CD4-positive, alpha-beta memory T cell (primary cell): ENCODE data around the gene COA5. TPM values are rescaled to one million over a fixed set of nuclear protein-coding genes. Genes with fewer than 3 reads are reported as not detected.

ENCODE experiments used
- CTCF ChIA-PET: fragments of 350-600 bp; sonication (Branson Sonifier 250); formaldehyde crosslinking; loops from one replicate; lab custom pipeline; 2021; ENCODE audit warnings: inconsistent platforms; ENCODE audit not compliant: partially characterized antibody; lab: Charles Lee
- POLR2A ChIA-PET: fragments of 350-600 bp; sonication (Branson Sonifier 250); formaldehyde crosslinking; loops from one replicate; lab custom pipeline; 2021; ENCODE audit not compliant: partially characterized antibody; lab: Charles Lee
- DNase-seq, 5 donors: peaks; one replicate each; pipeline versions ENCODE4 v3.0.0 to v3.0.0-alpha.2; 2020 to 2022; ENCODE audit warnings: mixed read lengths in 1 of 5
- H3K27ac ChIP-seq: one replicate; pipeline ENCODE4 v1.7.0; 2013; ENCODE audit warnings: low read depth, low read length
- H3K27me3 ChIP-seq: 2 replicates; pipeline ENCODE4 v1.7.0; 2013; ENCODE audit warnings: mild to moderate bottlenecking, low read length, moderate library complexity; ENCODE audit not compliant: insufficient read depth
- H3K36me3 ChIP-seq: 2 replicates; pipeline ENCODE4 v1.7.0; 2013; ENCODE audit warnings: mild to moderate bottlenecking, low read length, moderate library complexity; ENCODE audit not compliant: insufficient read depth
- H3K4me1 ChIP-seq: 2 replicates; pipeline ENCODE4 v1.7.0; 2013; ENCODE audit warnings: mild to moderate bottlenecking, low read length, moderate library complexity; ENCODE audit not compliant: insufficient read depth
- H3K4me3 ChIP-seq, 2 donors: one replicate each; pipeline ENCODE4 v1.7.0; 2013; ENCODE audit warnings: low read length in 2 of 2, mild to moderate bottlenecking in 1 of 2
- H3K9me3 ChIP-seq, 2 donors: one replicate each; pipeline ENCODE4 v1.7.0; 2013; ENCODE audit warnings: low read length in 2 of 2, control low read depth in 1 of 2; ENCODE audit not compliant: control insufficient read depth in 1 of 2
- H3K27ac Mint-ChIP-seq, 7 donors: one replicate each; pipeline ENCODE4 v1.8.0; 2020 to 2021; ENCODE audit warnings: mixed read lengths in 7 of 7, mild to moderate bottlenecking in 6 of 7, inconsistent platforms in 3 of 7, moderate library complexity in 3 of 7
- H3K27me3 Mint-ChIP-seq, 2 donors: one replicate each; pipeline ENCODE4 v1.8.0; 2020 to 2021; ENCODE audit warnings: mixed read lengths in 2 of 2
- H3K36me3 Mint-ChIP-seq, 2 donors: one replicate each; pipeline ENCODE4 v1.8.0; 2020 to 2021; ENCODE audit warnings: mixed read lengths in 2 of 2, inconsistent platforms in 1 of 2, mild to moderate bottlenecking in 1 of 2
- H3K4me1 Mint-ChIP-seq, 4 donors: one replicate each; pipeline ENCODE4 v1.8.0; 2020 to 2021; ENCODE audit warnings: mixed read lengths in 4 of 4, mild to moderate bottlenecking in 1 of 4
- H3K4me3 Mint-ChIP-seq, 8 donors: one replicate each; pipeline ENCODE4 v1.8.0; 2020 to 2021; ENCODE audit warnings: mixed read lengths in 8 of 8, mild to moderate bottlenecking in 7 of 8, moderate library complexity in 6 of 8, inconsistent platforms in 3 of 8
- H3K9me3 Mint-ChIP-seq, 8 donors: one replicate each; pipeline ENCODE4 v1.8.0; 2020 to 2021; ENCODE audit warnings: mixed read lengths in 8 of 8, mild to moderate bottlenecking in 5 of 8, inconsistent platforms in 3 of 8, moderate library complexity in 1 of 8
- intact Hi-C: fragments of 100-400 bp; cut with micrococcal nuclease; formaldehyde crosslinking; loops from one replicate; pipeline ENCODE4 v1.15.1; 2023
- polyA plus RNA-seq, 2 donors: library from polyadenylated mRNA; unstranded; fragments of 300-500 nt; fragmentation: Illumina TruSeq; gene quantifications; one replicate each; pipeline ENCODE4 v1.2.3, GENCODE V29; 2021
- total RNA-seq, 2 experiments: library from RNA; stranded (reverse); gene quantifications; one replicate each; pipeline ENCODE4 v1.2.3, GENCODE V29; 2021

COA5 gene
- total and polyA plus RNA-seq, 4 experiments from 2014 or later = 32.4 to 52.4 (median 46.1) TPM

- Mint-ChIP-seq H3K27ac (peak overlapping the region in 4 of 7 donors; percentile 24 to 81 (median 66)), H3K27me3 (no peaks in the 10 kb centered on the region), H3K9me3 (no peaks in the 10 kb centered on the region), H3K4me3 (no peak overlapping the region), H3K36me3 (peaks cover 51 to 81% of the 10 kb centered on the region in 2 donors), H3K4me1 (peaks cover 21 to 38% (median 29%) of the 10 kb centered on the region in 4 donors)
- no peaks in the 10 kb centered on the region for H3K9me3 ChIP-seq
- H3K27me3 ChIP-seq = no peaks in the 10 kb centered on the region
- no peak for DNase-seq
- ChIA-PET CTCF (no interaction called here), POLR2A (no interaction called here)
- no peak overlapping the region for H3K4me3 ChIP-seq
- intact Hi-C loops = no loop called here
- no peak overlapping the region for H3K27ac ChIP-seq
- peaks cover 32% of the 10 kb centered on the region for H3K4me1 ChIP-seq
- peaks cover 64% of the 10 kb centered on the region for H3K36me3 ChIP-seq
Measured at GRCh38 chr2:98552499-98553179, 55.7 kb downstream of the COA5 start.

GRCh38 chr2:98551316-98551715 lies 57.0 kb downstream of the COA5 start:
- ChIA-PET POLR2A (no interaction called here), CTCF (interaction anchor here (1.3 kb wide), 1 partner anchor 18 kb away, joined by 4 read pairs; no protein-coding TSS in a partner anchor)
- Mint-ChIP-seq H3K27ac (peak overlapping the region; percentile 58 to 92 (median 76)), H3K9me3 (no peaks in the 10 kb centered on the region), H3K4me3 (peak overlapping the region in 3 of 8 donors; percentile 1 to 41 (median 30)), H3K4me1 (peaks cover 28 to 51% (median 38%) of the 10 kb centered on the region in 4 donors), H3K27me3 (no peaks in the 10 kb centered on the region), H3K36me3 (peaks cover 60 to 84% of the 10 kb centered on the region in 2 donors)
- Histone ChIP-seq H3K4me1 (peaks cover 41% of the 10 kb centered on the region), H3K27me3 (no peaks in the 10 kb centered on the region), H3K36me3 (peaks cover 64% of the 10 kb centered on the region), H3K27ac (peak overlapping the region; percentile 7), H3K4me3 (no peak overlapping the region), H3K9me3 (no peaks in the 10 kb centered on the region)
- intact Hi-C loops = no loop called here
- peak; percentile 15 to 56 (median 37) for DNase-seq

- H3K36me3 Mint-ChIP-seq = peaks cover 60 to 85% of the 10 kb centered on the region in 2 donors
- peak overlapping the region in 1 of 8 donors; percentile 44 for H3K4me3 Mint-ChIP-seq
- no peak for DNase-seq
- H3K4me1 ChIP-seq = peaks cover 41% of the 10 kb centered on the region
- POLR2A ChIA-PET = no interaction called here
- H3K27me3 ChIP-seq = no peaks in the 10 kb centered on the region
- no peaks in the 10 kb centered on the region for H3K9me3 Mint-ChIP-seq
- no peaks in the 10 kb centered on the region for H3K9me3 ChIP-seq
- intact Hi-C loops = no loop called here
- no peaks in the 10 kb centered on the region for H3K27me3 Mint-ChIP-seq
- CTCF ChIA-PET = no interaction called here
- H3K4me3 ChIP-seq = no peak overlapping the region
- no peak overlapping the region for H3K27ac ChIP-seq
- peaks cover 26 to 63% (median 37%) of the 10 kb centered on the region in 4 donors for H3K4me1 Mint-ChIP-seq
- H3K36me3 ChIP-seq = peaks cover 65% of the 10 kb centered on the region
- peak overlapping the region in 6 of 7 donors; percentile 31 to 90 (median 69) for H3K27ac Mint-ChIP-seq
Measured at GRCh38 chr2:98550165-98550564, 58.1 kb downstream of the COA5 start.

Other genes starting within 250 kb of the COA5 start
- 100 to 1,000 TPM; 133 TPM for gene INPP4A, start 163.7 kb downstream of the COA5 start, total RNA-seq
- 10 to 100 TPM; 30.5 to 50.7 TPM for gene INPP4A, start 163.7 kb downstream of the COA5 start, polyA plus RNA-seq
- gene UNC50, start 77 bp upstream of the COA5 start, total RNA-seq = 10 to 100 TPM; 43.5 to 47.2 TPM
- gene UNC50, start 77 bp upstream of the COA5 start, polyA plus RNA-seq = 10 to 100 TPM; 41.8 to 48.8 TPM
- 100 to 1,000 TPM; 256 to 270 TPM for gene MGAT4A, start 122.6 kb upstream of the COA5 start, total RNA-seq
- gene MGAT4A, start 122.6 kb upstream of the COA5 start, polyA plus RNA-seq = 100 to 1,000 TPM; 223 to 336 TPM